K562 (cell line): ENCODE data around the gene KIF17. TPM values are rescaled to one million over a fixed set of nuclear protein-coding genes. Genes with fewer than 3 reads are reported as not detected.

Experiments
- ATAC-seq: fragments of 200-7000 bp; cut with Tn5 transposase; 3 replicates; pipeline ENCODE4 v1.9.1; 2020; ENCODE audit warnings: moderate library complexity
- BruUV-seq: library from RNA; stranded (reverse); fragments of 400-500 nt; replicated peaks from 2 replicates; lab custom pipeline; 2021; lab: Mats Ljungman, UMichigan
- CTCF ChIA-PET: fragments of 300-600 bp; formaldehyde crosslinking; extraction: SDS; loops from one replicate; lab custom pipeline; 2021; ENCODE audit warnings: low intra/inter-chr PET ratio; lab: Yijun Ruan, JAX
- POLR2A ChIA-PET: fragments of 300-600, 350-650 bp; sonication (Branson Sonifier 250); formaldehyde crosslinking; extraction: SDS; loops from one replicate; lab custom pipeline; 2021; ENCODE audit warnings: antibody characterized with exemption, inconsistent platforms; lab: Yijun Ruan, JAX
- DNase-seq, 4 experiments: peaks; one replicate each; pipeline versions ENCODE4 v3.0.0 to v3.0.0-alpha.2; 2011 to 2018; ENCODE audit warnings: low spot score in 3 of 4, mixed read lengths in 3 of 4; ENCODE audit errors: extremely low read depth in 1 of 4
- FAIRE-seq: peaks from 2 replicates; lab custom pipeline; 2011; peaks lifted over from hg19 to GRCh38; lab: Jason Lieb, UNC
- H2AFZ ChIP-seq: 2 replicates; pipeline ENCODE4 v1.6.0; 2011; ENCODE audit warnings: low read depth, low read length, control low read depth, inconsistent platforms
- H3K27ac ChIP-seq: fragments of 200-600 bp; 3 replicates; pipeline ENCODE4 v1.8.0; 2011; ENCODE audit warnings: low read depth, mild to moderate bottlenecking, control low read depth, inconsistent platforms, low read length, moderate library complexity, mixed read lengths; ENCODE audit errors: extremely low read depth
- H3K27me3 ChIP-seq, 2 experiments: fragments of 300-600 bp in 1 of 2; 2 replicates in 1 of 2; 3 replicates in 1 of 2; pipeline versions ENCODE4 v1.6.0 to v1.8.0; 2011; ENCODE audit warnings: inconsistent platforms in 2 of 2, low read length in 2 of 2, mild to moderate bottlenecking in 1 of 2, mixed read lengths in 1 of 2, moderate library complexity in 1 of 2; ENCODE audit not compliant: control insufficient read depth in 2 of 2, insufficient read depth in 2 of 2
- H3K36me3 ChIP-seq: fragments of 300-600 bp; 3 replicates; pipeline ENCODE4 v1.8.0; 2011; ENCODE audit warnings: mild to moderate bottlenecking, low read length, inconsistent platforms; ENCODE audit not compliant: control insufficient read depth, insufficient read depth
- H3K4me1 ChIP-seq, 2 experiments: fragments of 200-600 bp in 1 of 2; replicated peaks in 1 of 2; 2 replicates in 1 of 2; 3 replicates in 1 of 2; pipeline versions ENCODE4 v1.5.1 to v1.8.0; 2011; ENCODE audit warnings: inconsistent platforms in 2 of 2, low read length in 2 of 2, mild to moderate bottlenecking in 1 of 2, mixed read lengths in 1 of 2, moderate library complexity in 1 of 2; ENCODE audit not compliant: control insufficient read depth in 2 of 2, insufficient read depth in 2 of 2
- H3K4me2 ChIP-seq: 2 replicates; pipeline ENCODE4 v1.6.1; 2011; ENCODE audit warnings: low read length, control low read depth, inconsistent platforms, mixed read lengths; ENCODE audit not compliant: insufficient read depth
- H3K4me3 ChIP-seq: fragments of 200-600 bp; sonication (generic), shearing (Covaris generic); 2 replicates; pipeline ENCODE4 v1.5.1; 2016; ENCODE audit warnings: control low read depth, inconsistent platforms
- H3K79me2 ChIP-seq: fragments of 200-600 bp; 3 replicates; pipeline ENCODE4 v1.8.0; 2011; ENCODE audit warnings: low read length, inconsistent platforms; ENCODE audit not compliant: control insufficient read depth, insufficient read depth
- H3K9ac ChIP-seq, 2 experiments: 2 replicates each; pipeline versions ENCODE4 v1.6.0 to v1.6.1; 2011; ENCODE audit warnings: low read depth in 2 of 2, low read length in 2 of 2, control low read depth in 1 of 2, inconsistent platforms in 1 of 2, mild to moderate bottlenecking in 1 of 2, mixed read lengths in 1 of 2; ENCODE audit not compliant: insufficient read depth in 1 of 2
- H3K9me1 ChIP-seq: one replicate; pipeline ENCODE4 v1.6.0; 2011; ENCODE audit warnings: inconsistent platforms, mild to moderate bottlenecking, low read length, moderate library complexity; ENCODE audit not compliant: control insufficient read depth, insufficient read depth
- H3K9me3 ChIP-seq: replicated peaks from 2 replicates; pipeline ENCODE4 v1.5.1; 2011; ENCODE audit warnings: low read depth, low read length, inconsistent platforms; ENCODE audit not compliant: control insufficient read depth, insufficient read depth
- H4K20me1 ChIP-seq: replicated peaks from 2 replicates; pipeline ENCODE4 v1.6.1; 2011; ENCODE audit warnings: low read length, inconsistent platforms, mixed read lengths; ENCODE audit not compliant: control insufficient read depth, insufficient read depth
- ARID2 ChIP-seq: fragments of 450-650 bp; IDR thresholded peaks from 2 replicates; pipeline ENCODE4 v1.6.1; 2017; ENCODE audit warnings: antibody characterized with exemption, mild to moderate bottlenecking
- CBX2 ChIP-seq: fragments of 200-600 bp; sonication (generic); IDR thresholded peaks from one replicate; pipeline ENCODE4 v1.6.1; 2012; ENCODE audit warnings: mild to moderate bottlenecking, low read length, inconsistent platforms; ENCODE audit not compliant: insufficient read depth, poor library complexity, severe bottlenecking
- CTBP1 ChIP-seq: fragments of 450-650 bp; IDR thresholded peaks from 2 replicates; pipeline ENCODE4 v1.6.1; 2016; ENCODE audit warnings: borderline replicate concordance
- ELF4 ChIP-seq: fragments of 450-650 bp; formaldehyde crosslinking; IDR thresholded peaks from 2 replicates; pipeline ENCODE4 v1.4.0; 2022; ENCODE audit warnings: missing genetic modification characterization
- EP400 ChIP-seq: fragments of 450-650 bp; IDR thresholded peaks from 2 replicates; pipeline ENCODE4 v1.6.1; 2017; ENCODE audit warnings: antibody characterized with exemption, mild to moderate bottlenecking, moderate library complexity
- PHF8 ChIP-seq: fragments of 200-600 bp; sonication (generic); IDR thresholded peaks from 2 replicates; pipeline ENCODE4 v1.6.1; 2012; ENCODE audit warnings: mixed run types, mild to moderate bottlenecking, inconsistent platforms, low read length, moderate library complexity, borderline replicate concordance
- RAD21 ChIP-seq, 2 experiments: fragments of 250-450 bp in 1 of 2; fragments of 450-650 bp in 1 of 2; sonication (Bioruptor Pico) in 1 of 2; formaldehyde crosslinking in 1 of 2; IDR thresholded peaks in 1 of 2; conservative IDR thresholded peaks in 1 of 2; 2 replicates each; pipeline versions ENCODE4 v1.4.0 to v1.8.0; 2020 to 2022; ENCODE audit warnings: mild to moderate bottlenecking in 2 of 2, moderate library complexity in 1 of 2
- RUNX1 ChIP-seq: sonication (generic); IDR thresholded peaks from 2 replicates; pipeline ENCODE4 v1.6.1; 2016; ENCODE audit warnings: antibody characterized with exemption, low read depth
- TAF1 ChIP-seq: IDR thresholded peaks from 2 replicates; pipeline ENCODE4 v1.6.1; 2011; ENCODE audit warnings: mild to moderate bottlenecking, low read length, moderate library complexity; ENCODE audit not compliant: insufficient read depth, control insufficient read depth, severe bottlenecking; ENCODE audit errors: extremely low read depth
- ZNF165 ChIP-seq: fragments of 250-450 bp; sonication (Bioruptor Pico); IDR thresholded peaks from 2 replicates; pipeline ENCODE4 v1.4.0; 2020; ENCODE audit warnings: borderline replicate concordance
- WGBS: fragments of 100-300 bp; shearing (Covaris generic); methylation state at CpG from one replicate; pipeline ENCODE4 v1.1.6; 2016; ENCODE audit warnings: low coverage, mixed read lengths; ENCODE audit not compliant: insufficient coverage; ENCODE audit errors: missing lambda C conversion rate; 5-methylcytosine and 5-hydroxymethylcytosine counted together
- in situ Hi-C: fragments of 300-500 bp; cut with MboI; formaldehyde crosslinking; loops from 4 replicates; pipeline ENCODE4 v1.15.0; 2018; ENCODE audit warnings: inconsistent platforms, mixed read lengths
- intact Hi-C: fragments of 100-400 bp; cut with micrococcal nuclease; formaldehyde crosslinking; loops from 2 replicates; pipeline ENCODE4 v1.14.2; 2022
- polyA plus RNA-seq, 8 experiments: library from polyadenylated mRNA; depleted of rRNA in 4 of 8; stranded (reverse) in 5 of 8; unstranded in 3 of 8; fragments of >200 nt; fragmentation: Nextera tagmentation in 2 of 8; fragmentation: Illumina TruSeq in 1 of 8; extraction: Ambion mirVana in 2 of 8; extraction: Trizol in 1 of 8; gene quantifications; 2 replicates each; pipeline versions ENCODE4 v1.2.1 to v1.2.3, GENCODE V29; 2011 to 2014; ENCODE audit warnings: inconsistent platforms in 1 of 8, missing spikeins in 1 of 8
- total RNA-seq, 7 experiments: library from RNA; depleted of rRNA in 6 of 7; stranded (reverse); fragments of >200 nt in 6 of 7; fragmentation: Illumina TruSeq in 2 of 7; extraction: Trizol in 2 of 7; gene quantifications; 2 replicates each; pipeline versions ENCODE4 v1.2.1 to v1.2.3, GENCODE V29; 2011 to 2021; ENCODE audit warnings: low replicate concordance in 1 of 7
- TF ChIP-seq, protein P1 (sequence below): sonication (generic); formaldehyde crosslinking; IDR thresholded peaks from 2 replicates; pipeline ENCODE4 v1.8.0; 2023; ENCODE audit warnings: mild to moderate bottlenecking, missing genetic modification reagents
- TF ChIP-seq, protein P2 (sequence below): sonication (generic); formaldehyde crosslinking; IDR thresholded peaks from 2 replicates; pipeline ENCODE4 v1.8.0; 2022; ENCODE audit warnings: mild to moderate bottlenecking, missing genetic modification reagents

The KIF17 gene
- total and polyA plus RNA-seq, 9 of the 15 experiments (the other 6 are each of a cell fraction or from before 2014, with no cell fraction given), result 0.04 to 0.47 (median 0.18) TPM; not detected in 5

DNA sequence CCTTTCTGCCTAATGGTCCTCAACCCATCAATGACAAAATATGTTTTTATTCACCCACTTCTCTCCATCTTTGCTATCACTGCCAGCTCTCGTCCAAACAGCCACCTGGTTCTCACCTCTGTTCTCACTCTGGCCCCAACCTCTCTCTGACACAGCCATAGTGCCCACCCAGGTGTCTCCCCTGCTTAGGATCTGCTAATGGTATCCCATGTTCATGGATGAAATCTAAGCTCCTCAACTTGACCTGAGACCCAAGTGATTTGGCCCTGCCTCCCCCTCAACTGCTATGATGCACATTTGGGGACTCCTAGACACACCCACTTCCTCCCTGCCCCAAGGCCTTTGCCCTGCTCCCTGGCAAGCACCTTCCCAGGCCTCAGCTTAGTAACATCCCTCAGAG lies 25.9 kb downstream of the KIF17 start:
- no peak for DNase-seq
- 0% methylated on average over 1 of the region's 1 CpG for WGBS
- in situ Hi-C loops, result no loop called here
- no peak for FAIRE-seq
- no peak overlapping the region for H3K4me2 ChIP-seq
- no peak overlapping the region for H3K4me3 ChIP-seq
- no peak for TF ChIP-seq CBX2
- TF ChIP-seq, protein P1, sequence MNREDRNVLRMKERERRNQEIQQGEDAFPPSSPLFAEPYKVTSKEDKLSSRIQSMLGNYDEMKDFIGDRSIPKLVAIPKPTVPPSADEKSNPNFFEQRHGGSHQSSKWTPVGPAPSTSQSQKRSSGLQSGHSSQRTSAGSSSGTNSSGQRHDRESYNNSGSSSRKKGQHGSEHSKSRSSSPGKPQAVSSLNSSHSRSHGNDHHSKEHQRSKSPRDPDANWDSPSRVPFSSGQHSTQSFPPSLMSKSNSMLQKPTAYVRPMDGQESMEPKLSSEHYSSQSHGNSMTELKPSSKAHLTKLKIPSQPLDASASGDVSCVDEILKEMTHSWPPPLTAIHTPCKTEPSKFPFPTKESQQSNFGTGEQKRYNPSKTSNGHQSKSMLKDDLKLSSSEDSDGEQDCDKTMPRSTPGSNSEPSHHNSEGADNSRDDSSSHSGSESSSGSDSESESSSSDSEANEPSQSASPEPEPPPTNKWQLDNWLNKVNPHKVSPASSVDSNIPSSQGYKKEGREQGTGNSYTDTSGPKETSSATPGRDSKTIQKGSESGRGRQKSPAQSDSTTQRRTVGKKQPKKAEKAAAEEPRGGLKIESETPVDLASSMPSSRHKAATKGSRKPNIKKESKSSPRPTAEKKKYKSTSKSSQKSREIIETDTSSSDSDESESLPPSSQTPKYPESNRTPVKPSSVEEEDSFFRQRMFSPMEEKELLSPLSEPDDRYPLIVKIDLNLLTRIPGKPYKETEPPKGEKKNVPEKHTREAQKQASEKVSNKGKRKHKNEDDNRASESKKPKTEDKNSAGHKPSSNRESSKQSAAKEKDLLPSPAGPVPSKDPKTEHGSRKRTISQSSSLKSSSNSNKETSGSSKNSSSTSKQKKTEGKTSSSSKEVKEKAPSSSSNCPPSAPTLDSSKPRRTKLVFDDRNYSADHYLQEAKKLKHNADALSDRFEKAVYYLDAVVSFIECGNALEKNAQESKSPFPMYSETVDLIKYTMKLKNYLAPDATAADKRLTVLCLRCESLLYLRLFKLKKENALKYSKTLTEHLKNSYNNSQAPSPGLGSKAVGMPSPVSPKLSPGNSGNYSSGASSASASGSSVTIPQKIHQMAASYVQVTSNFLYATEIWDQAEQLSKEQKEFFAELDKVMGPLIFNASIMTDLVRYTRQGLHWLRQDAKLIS (CRISPR knock-in tag), result no peak
- TF ChIP-seq EP400, result no peak
- no peak for TF ChIP-seq PHF8
- no peak for TF ChIP-seq RAD21 (CRISPR knock-in tag; conservative IDR thresholded peaks at IDR 0.05 in 1 of 2, IDR thresholded peaks at IDR 0.05 in 1 of 2)
- TF ChIP-seq ZNF165 (CRISPR knock-in tag), result no peak
- no peak for TF ChIP-seq ARID2
- no peak for TF ChIP-seq TAF1
- TF ChIP-seq ELF4 (CRISPR knock-in tag), result no peak
- TF ChIP-seq, protein P2, sequence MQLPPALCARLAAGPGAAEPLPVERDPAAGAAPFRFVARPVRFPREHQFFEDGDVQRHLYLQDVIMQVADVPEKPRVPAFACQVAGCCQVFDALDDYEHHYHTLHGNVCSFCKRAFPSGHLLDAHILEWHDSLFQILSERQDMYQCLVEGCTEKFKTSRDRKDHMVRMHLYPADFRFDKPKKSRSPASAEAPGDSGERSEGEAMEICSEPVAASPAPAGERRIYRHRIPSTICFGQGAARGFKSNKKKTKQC (CRISPR knock-in tag), result no peak
- no peak for TF ChIP-seq CTBP1
- TF ChIP-seq RUNX1, result no peak
- no peaks in the 10 kb centered on the region for H3K36me3 ChIP-seq
- H3K9me3 ChIP-seq, result no peaks in the 10 kb centered on the region
- ChIA-PET CTCF (interaction anchor here (1.0 kb wide), 1 partner anchor 18 kb away, joined by 3 read pairs; no protein-coding TSS in a partner anchor), POLR2A (interaction anchor here (0.6 to 1.0 kb wide), 2 partner anchors 16 to 76 kb away, joined by 3 read pairs; no protein-coding TSS in a partner anchor)
- peaks cover 17 to 69% of the 10 kb centered on the region in 2 experiments for H3K27me3 ChIP-seq
- no peak overlapping the region for H3K27ac ChIP-seq
- BruUV-seq, result no TSS peak
- no peaks in the 10 kb centered on the region for H3K79me2 ChIP-seq
- peaks cover under 1 to 17% of the 10 kb centered on the region in 2 experiments; a peak in 3 of 5 replicates for H3K4me1 ChIP-seq
- ATAC-seq, result no peak
- H2AFZ ChIP-seq, result no peak overlapping the region
- 0 out of 2 replicates have a peak, but pooled peaks cover 2% of the 10 kb centered on the region for H4K20me1 ChIP-seq
- intact Hi-C loops, result loop anchor here (10.0 kb wide), 1 partner anchor 203 kb away; no protein-coding TSS in a partner anchor
- H3K9ac ChIP-seq, result no peak overlapping the region
- H3K9me1 ChIP-seq, result no peaks in the 10 kb centered on the region
